HG03342 (cell line): ENCODE results near the gene B3GNT8.
"Not testable (repeated sequence)": the region's sequence is repeated elsewhere in the genome, so short reads cannot be mapped to it uniquely, and the experiment has no call there.

Source experiments
- ATAC-seq: cut with Tn5 transposase; IDR thresholded peaks from one replicate; pipeline ENCODE4 v1.9.1; 2021; ENCODE audit warnings: mild to moderate bottlenecking, moderate library complexity; ENCODE audit not compliant: unreplicated experiment

B3GNT8 gene

DNA sequence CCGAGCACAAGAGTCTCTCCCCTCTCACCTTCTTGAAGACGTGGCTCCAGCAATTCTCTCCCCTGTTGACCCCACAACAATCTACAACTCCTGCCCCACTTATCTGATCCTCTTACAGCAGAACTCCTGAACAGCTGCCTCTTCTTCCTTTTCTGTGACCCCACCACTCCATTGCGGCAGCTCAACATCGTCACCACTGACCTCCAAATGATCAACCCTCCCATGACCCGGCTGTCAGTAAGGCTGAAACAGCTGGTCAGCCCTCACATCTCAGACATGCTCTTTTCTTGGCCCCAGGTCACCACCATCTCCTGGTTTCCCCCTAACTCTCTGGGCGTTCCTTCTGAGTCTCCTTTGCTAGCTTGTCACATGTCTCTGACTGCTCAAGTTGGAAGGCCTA is 31.8 kb downstream of the B3GNT8 start:
- ATAC-seq, result no peak

DNA sequence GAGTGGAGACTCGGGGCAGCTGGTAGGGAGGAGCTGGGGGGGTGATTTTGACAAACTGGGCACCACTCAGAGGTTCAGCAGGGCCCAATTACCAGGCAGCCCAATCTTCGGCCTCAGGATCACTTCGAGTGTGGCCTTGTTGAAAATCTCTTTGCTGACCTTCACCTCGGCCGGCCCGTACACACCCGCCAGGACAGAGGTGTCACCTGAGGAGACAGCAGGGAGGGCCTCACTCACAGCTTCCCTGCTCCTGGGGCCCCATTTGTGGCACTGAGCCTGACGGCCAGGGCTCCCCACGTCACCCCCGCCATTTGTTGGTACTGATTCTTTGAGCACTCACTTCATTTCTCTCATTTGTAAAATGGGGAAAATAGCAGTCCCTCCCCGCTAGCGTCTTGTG is 34.4 kb downstream of the B3GNT8 start:
- ATAC-seq, result no peak

GRCh38 chr19:41391618-41392017 is 35.6 kb downstream of the B3GNT8 start:
- ATAC-seq, result no peak

DNA sequence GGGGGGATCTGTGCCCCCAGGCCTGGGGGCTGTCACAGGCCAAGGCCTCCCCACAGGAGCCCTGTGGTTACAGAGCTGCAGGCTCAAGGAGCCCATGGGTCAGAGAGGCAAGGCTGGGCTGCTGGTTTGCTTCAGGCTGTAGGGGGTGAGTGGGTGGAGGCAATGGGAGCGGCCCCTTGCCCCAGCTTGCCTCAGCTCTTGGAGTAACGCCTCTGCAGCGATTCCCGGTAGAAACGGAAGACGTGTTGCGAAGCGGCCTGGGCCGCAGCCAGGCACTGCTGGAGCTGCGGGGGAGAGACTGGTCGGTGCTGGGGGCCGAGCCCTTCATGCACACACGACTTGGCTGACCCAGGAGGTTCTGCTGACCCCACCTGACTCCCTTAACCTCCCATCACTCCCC is 40.7 kb downstream of the B3GNT8 start:
- ATAC-seq, result no peak

DNA sequence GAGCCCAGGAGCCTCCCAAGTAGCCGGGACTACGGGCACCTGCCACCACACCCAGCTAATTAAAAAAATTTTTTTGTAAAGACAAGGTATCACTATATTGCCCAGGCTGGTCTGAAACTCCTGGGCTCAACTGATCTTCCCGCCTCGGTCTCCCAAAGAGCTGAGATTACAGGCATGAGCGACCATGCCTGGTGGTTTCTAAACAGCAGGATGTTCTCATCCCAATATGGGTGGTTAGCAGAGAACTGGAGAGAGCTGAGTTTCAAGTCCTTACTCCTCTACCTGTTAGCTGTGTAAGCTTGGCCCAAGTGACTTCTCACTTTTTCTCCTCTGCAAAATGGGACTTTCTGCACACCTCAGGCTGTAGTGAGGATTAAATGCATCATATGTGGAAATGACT is 42.8 kb downstream of the B3GNT8 start:
- no peak for ATAC-seq

DNA sequence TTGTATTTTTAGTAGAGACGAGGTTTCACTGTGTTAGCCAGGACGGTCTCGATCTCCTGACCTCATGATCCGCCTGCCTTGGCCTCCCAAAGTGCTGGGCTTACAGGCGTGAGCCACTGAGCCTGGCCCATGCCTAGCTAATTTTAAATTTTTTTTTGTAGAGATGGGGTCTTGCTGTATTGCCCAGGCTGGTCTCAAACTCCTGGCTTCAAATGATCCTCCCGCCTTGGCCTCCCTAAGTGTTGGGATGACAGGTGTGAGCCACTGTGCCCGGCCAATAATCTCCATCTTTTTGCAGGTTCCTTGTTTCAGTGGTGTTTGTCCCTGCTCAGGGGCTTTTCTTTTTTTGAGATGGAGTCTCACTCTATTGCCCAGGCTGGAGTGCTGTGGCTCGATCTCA is 45.6 kb downstream of the B3GNT8 start:
- not testable (repeated sequence) for ATAC-seq

DNA sequence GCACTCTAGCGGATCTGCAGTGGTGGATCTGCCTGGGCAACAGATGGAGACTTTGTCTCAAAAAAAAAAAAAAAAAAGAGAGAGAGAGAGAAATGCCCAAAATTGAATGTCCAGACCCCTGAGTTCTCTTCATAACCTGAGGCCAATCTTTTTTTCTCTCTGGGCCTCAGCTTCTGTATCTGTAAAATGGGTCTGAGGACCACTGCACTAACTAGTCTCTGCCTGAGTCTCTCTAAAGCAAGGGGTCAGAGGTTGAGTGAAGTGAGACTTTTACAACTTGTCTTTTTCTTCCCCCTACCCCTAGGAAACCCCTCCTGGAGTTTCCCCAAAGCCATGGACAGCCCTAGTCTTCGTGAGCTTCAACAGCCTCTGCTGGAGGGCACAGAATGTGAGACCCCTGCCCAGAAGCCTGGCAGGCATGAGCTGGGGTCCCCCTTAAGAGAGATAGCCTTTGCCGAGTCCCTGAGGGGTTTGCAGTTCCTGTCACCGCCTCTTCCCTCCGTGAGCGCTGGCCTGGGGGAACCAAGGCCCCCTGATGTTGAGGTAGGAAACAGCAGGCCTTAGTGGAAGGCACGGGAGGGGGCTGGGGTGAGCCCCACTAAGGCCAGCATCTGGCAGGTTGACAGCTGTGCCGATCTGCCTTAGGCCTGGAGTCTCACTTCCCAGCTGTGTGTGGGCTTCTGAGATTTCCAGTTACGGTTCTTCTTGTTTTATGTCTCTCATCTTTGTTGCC is 49.0 kb downstream of the B3GNT8 start:
- ATAC-seq, result peak; percentile 69

DNA sequence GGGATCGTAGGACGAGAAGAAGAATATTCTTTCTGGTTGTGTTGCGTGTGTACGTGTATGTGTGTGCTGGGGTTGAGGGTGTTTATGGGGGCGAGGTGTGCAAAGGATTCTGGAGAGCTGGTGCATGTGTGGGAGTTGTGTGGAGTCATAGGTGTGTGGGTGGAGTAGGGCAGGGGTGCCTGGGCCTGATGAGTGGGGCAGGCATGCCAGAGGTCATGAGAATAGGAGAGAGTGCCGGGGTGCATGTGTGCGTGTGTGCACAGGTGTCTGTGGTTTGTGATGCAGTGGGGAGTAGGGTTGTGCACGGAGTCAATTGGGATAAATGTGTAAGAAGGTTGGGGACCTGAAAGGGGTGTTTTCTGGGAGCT is 50.2 kb downstream of the B3GNT8 start:
- ATAC-seq, result no peak

DNA sequence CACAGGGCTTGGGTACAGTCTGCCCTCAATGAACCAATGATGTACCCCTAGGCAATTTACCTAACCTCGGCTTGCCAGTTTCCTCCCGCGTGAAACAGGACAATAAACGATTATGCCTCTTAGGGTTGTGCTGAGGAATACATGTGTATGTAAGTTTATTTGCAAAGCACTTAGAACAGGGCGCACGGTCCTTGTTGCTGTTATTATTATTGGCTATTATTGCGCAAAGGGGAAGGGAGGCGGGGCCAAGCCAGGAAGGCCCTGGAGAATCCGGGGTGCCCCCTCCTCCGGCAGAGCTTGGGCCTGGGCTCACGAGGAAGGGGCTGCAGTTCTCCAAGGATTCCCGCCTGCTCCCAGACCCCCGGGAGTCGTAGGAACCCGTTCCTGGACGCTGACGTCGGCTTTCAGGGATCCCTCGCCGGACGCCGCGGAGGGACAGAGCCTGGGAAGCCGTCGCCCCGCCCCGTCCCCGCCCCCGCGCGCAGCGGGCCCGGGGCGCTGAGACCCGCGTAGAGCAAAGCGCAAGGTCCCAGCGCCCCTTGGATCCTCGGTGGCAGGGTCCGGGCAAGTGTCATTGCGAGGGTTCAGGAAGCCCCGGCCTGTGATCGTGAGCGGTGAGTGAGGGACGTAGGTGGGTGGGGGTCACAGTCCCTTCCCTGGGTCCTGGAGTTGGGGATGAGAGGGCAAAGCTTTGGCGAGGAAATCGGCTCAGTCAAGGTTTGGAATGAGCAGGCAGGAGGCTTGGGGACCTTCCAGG is 50.8 kb downstream of the B3GNT8 start, which contains the start of gene TMEM91:
Gene TMEM91 (plus strand): TSS at position 293 of the 757 bp plus-strand sequence. CDS start 1,777 bp downstream, outside the sequence.
- ATAC-seq, result no peak
